KOPT-K1 (cell line): ENCODE measurements around the gene VEPH1.

Experiments
- H3K27ac ChIP-seq: fragments of 200-600 bp; sonication (generic); 2 replicates; pipeline ENCODE4 v1.5.1; 2016; ENCODE audit warnings: antibody characterized with exemption, mild to moderate bottlenecking, low read depth, low read length; ENCODE audit not compliant: poor library complexity, severe bottlenecking
- H3K36me3 ChIP-seq: fragments of 200-600 bp; sonication (generic); 2 replicates; pipeline ENCODE4 v1.5.1; 2017; ENCODE audit warnings: antibody characterized with exemption, mild to moderate bottlenecking, low read length, moderate library complexity; ENCODE audit not compliant: insufficient read depth
- H3K9me3 ChIP-seq: fragments of 200-600 bp; sonication (generic); 2 replicates; pipeline ENCODE4 v1.5.1; 2017; ENCODE audit warnings: antibody characterized with exemption, low read length, mild to moderate bottlenecking; ENCODE audit not compliant: insufficient read depth, poor library complexity, severe bottlenecking

VEPH1 gene

DNA sequence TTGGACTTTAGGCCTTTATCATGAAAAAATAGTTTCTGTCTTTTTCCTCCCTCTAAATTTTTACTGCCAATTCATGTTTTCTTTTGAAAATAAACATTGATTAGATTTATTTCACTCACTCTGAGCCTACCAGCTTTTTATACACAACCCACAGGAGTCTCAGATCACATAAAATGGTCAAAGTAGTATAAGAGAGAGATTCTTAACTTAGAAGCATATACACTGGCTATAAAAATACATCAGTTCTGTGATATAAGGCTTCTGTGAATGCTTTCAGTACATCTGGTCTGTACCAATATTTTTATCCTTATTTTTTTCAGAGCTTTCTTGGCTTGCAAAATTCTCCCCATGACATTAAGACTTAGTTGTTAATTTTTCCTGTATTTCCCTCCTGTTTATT lies 183.5 kb downstream of the VEPH1 start:
- no peaks in the 10 kb centered on the region for H3K36me3 ChIP-seq

GRCh38 chr3:157318639-157319288 lies 184.5 kb downstream of the VEPH1 start:
- Histone ChIP-seq H3K27ac (no peak overlapping the region), H3K9me3 (no peaks in the 10 kb centered on the region), H3K36me3 (no peaks in the 10 kb centered on the region)

More for the DNA sequence above, 183.5 kb downstream of the VEPH1 start:
- Histone ChIP-seq H3K27ac (no peak overlapping the region), H3K9me3 (no peaks in the 10 kb centered on the region)

DNA sequence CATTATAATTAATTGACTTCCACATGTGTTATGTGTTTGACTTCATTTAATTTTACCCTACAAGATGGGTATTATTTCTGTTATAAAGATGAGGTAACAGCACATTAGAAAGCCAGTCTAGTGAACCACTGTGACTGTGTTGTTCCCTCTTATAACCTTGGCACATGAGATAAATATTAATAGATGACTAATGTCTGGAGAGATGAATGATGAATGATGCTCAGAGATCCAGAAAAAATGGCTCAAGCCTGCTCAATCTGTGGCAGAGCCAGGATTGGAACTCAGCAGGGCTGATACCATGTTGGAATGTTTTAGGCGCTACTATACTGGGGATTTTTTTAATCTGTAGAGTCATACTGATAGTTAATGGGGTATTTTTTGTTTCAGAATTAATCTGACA lies 185.3 kb downstream of the VEPH1 start:
- H3K27ac ChIP-seq: no peak overlapping the region
- no peaks in the 10 kb centered on the region for H3K36me3 ChIP-seq
- H3K9me3 ChIP-seq: no peaks in the 10 kb centered on the region

DNA sequence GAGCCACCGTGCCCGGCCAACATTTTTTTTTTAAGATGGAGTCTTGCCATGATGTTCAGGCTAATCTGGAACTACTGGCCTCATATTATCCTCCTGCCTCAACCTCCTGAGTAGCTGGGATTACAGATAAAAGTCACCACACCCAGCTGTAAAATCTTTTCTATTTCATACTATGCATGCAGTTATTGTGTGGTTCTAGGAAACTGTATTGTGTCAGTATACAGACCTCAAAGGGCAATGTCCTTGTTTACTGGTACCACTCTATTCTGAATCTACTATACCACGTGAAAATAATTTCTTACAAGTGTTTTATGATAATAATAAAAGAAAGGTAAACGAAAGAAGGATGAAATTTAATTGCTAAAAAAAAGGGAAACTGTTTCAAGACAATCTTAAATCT lies 190.0 kb downstream of the VEPH1 start:
- Histone ChIP-seq H3K27ac (no peak overlapping the region), H3K36me3 (no peaks in the 10 kb centered on the region), H3K9me3 (no peaks in the 10 kb centered on the region)

GRCh38 chr3:157312376-157312745 lies 190.9 kb downstream of the VEPH1 start:
- Histone ChIP-seq H3K9me3 (no peaks in the 10 kb centered on the region), H3K27ac (no peak overlapping the region), H3K36me3 (no peaks in the 10 kb centered on the region)

DNA sequence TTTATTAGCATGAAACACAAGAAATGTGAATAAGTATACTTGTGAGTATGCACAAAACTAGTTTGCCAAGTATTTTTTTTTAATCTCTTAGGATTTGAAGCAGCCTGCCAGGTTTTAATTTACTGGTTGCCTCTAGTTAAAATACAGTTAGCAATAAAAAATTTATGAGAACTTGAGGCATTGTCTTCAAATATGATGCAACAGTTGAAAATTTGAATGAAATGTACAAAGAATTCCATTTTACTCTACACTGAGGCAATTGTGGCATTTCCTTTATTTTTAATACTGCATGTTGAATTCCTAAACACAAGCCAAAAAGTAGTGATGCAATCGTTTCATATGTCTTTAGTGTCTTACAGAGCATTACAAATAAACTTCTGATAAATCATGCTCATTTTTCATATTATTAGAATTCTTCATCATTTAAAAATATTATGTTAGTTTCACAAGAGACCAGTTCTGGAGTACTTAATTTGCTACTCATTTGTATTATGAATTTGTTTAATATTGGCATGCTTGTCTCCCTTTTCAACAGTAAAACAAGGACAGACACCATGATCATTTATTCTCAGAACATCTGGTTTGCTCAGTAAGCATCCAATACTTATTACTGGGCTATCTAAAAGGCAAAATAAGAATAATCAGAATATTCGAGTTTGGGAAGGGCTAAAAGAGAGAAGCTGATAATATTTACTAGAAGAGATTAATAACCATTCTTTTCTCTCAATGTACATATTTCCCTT lies 191.4 kb downstream of the VEPH1 start:
- Histone ChIP-seq H3K9me3 (no peaks in the 10 kb centered on the region), H3K36me3 (no peaks in the 10 kb centered on the region), H3K27ac (no peak overlapping the region)

GRCh38 chr3:157310329-157311052 lies 192.7 kb downstream of the VEPH1 start:
- Histone ChIP-seq H3K9me3 (no peaks in the 10 kb centered on the region), H3K27ac (no peak overlapping the region)

DNA sequence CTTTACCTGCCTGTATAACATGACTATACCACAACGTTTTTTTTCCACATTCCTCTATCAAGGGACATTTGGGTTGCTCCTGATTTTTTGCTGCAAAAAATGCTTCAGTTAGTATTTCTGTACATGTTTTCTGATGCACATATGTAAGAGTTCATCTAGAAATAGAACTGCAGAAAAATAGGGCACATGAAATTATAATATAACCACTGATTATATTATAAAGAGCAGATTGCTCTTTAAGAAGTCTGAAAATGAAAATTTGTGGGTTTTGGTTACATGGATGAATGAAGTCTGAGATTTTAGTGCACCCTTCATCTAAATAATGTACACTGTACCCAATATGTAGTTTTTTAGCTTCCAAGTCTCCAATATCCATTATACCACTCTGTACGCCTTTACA lies 196.7 kb downstream of the VEPH1 start:
- Histone ChIP-seq H3K36me3 (no peaks in the 10 kb centered on the region), H3K27ac (no peak overlapping the region), H3K9me3 (no peaks in the 10 kb centered on the region)

More at GRCh38 chr3:157310329-157311052, 192.7 kb downstream of the VEPH1 start:
- H3K36me3 ChIP-seq: no peaks in the 10 kb centered on the region

DNA sequence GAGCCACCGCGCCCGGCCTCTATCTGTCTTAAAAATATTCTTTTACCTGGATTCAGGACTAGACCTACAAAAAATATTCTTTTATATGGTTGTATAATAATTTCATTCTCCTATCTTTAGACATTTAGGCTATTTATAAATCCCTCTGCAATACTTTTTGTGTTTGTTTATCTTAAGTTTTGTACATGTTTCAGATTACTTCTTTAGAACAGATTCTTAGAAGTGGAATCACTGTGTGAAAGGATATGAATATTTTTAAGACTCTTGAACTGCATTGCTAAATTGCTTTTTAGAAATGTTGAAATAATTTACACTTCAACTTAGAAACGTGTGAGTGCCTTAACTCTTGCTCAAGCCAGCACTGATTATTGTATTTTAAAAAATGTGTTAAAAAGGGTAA lies 197.8 kb downstream of the VEPH1 start:
- Histone ChIP-seq H3K27ac (no peak overlapping the region), H3K36me3 (no peaks in the 10 kb centered on the region), H3K9me3 (no peaks in the 10 kb centered on the region)

- Histone ChIP-seq H3K36me3 (no peaks in the 10 kb centered on the region), H3K27ac (no peak overlapping the region), H3K9me3 (no peaks in the 10 kb centered on the region)
Observed at GRCh38 chr3:157301755-157302154, 201.5 kb downstream of the VEPH1 start.

GRCh38 chr3:157300981-157301663 lies 202.1 kb downstream of the VEPH1 start:
- H3K9me3 ChIP-seq: no peaks in the 10 kb centered on the region
- H3K36me3 ChIP-seq: no peaks in the 10 kb centered on the region
- no peak overlapping the region for H3K27ac ChIP-seq

- Histone ChIP-seq H3K36me3 (no peaks in the 10 kb centered on the region), H3K27ac (no peak overlapping the region), H3K9me3 (no peaks in the 10 kb centered on the region)
Observed at GRCh38 chr3:157300094-157300493, 203.1 kb downstream of the VEPH1 start.

DNA sequence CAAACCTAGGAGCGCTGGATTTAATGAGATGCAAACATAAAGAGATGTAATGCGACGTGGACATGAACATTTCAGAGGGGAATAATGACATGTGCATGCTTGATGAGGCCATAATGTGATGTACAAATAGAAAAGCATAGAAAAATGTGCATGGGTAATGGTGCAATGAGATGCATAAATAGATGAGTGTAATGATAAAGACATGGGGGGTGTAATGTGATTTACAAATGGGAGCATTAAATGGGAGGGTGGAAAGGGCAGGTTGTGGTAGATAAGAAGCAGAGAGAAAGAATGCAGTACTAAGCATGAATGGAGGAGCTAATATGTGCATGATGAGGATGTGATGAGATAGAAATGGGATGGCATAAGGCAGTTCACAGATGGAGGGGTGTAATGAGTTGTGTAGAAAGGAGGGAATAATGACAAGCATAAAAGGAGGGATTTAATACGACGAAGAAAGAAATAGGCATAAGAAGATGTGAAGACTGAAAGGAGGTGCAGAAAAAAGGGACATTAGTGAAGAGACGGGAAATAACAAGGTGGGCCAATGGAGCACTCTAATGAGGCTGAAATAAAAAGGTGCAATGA lies 205.8 kb downstream of the VEPH1 start:
- Histone ChIP-seq H3K9me3 (no peaks in the 10 kb centered on the region), H3K36me3 (no peaks in the 10 kb centered on the region), H3K27ac (no peak overlapping the region)

DNA sequence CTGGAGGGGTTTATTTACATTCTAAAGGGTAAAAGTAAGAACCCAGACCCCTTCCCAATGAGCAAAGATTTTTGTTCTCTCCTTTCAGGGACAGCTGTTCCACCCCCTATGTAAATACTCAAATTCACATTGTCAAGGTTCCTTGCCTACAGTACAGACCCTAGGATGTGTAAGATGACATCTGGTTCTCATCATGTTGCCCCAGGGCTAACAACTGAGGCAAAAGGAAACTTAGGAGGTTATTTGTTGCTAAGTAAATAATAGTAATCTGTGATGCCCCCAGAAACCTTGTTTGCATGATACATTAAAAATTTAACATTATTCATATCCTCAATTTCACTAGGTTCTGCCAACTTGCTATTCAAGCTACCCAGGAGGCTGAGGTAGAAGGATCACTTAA lies 208.3 kb downstream of the VEPH1 start:
- Histone ChIP-seq H3K36me3 (no peaks in the 10 kb centered on the region), H3K27ac (no peak overlapping the region), H3K9me3 (no peaks in the 10 kb centered on the region)

GRCh38 chr3:157294491-157294890 lies 208.7 kb downstream of the VEPH1 start:
- no peaks in the 10 kb centered on the region for H3K9me3 ChIP-seq
- no peak overlapping the region for H3K27ac ChIP-seq

More at GRCh38 chr3:157294491-157294890, 208.7 kb downstream of the VEPH1 start:
- no peaks in the 10 kb centered on the region for H3K36me3 ChIP-seq
